Endometrial microvascular endothelial cells (primary cell): Measurements from ENCODE around the gene IREB2. TPM values are rescaled to one million over a fixed set of nuclear protein-coding genes. Genes with fewer than 3 reads are reported as not detected.

Source experiments
- in situ Hi-C: cut with HindIII; loops from 2 replicates; pipeline ENCODE4 v1.10.0; 2017; ENCODE audit warnings: low sequenced_read_pairs, low pct_unique_long_range_greater_than_20kb; ENCODE audit errors: inconsistent ontology term
- total RNA-seq: library from RNA; depleted of rRNA; stranded (reverse); fragments of >200 nt; gene quantifications from one replicate; pipeline ENCODE4 v1.2.3, GENCODE V29; 2015; ENCODE audit errors: inconsistent ontology term

The IREB2 gene, protein sequence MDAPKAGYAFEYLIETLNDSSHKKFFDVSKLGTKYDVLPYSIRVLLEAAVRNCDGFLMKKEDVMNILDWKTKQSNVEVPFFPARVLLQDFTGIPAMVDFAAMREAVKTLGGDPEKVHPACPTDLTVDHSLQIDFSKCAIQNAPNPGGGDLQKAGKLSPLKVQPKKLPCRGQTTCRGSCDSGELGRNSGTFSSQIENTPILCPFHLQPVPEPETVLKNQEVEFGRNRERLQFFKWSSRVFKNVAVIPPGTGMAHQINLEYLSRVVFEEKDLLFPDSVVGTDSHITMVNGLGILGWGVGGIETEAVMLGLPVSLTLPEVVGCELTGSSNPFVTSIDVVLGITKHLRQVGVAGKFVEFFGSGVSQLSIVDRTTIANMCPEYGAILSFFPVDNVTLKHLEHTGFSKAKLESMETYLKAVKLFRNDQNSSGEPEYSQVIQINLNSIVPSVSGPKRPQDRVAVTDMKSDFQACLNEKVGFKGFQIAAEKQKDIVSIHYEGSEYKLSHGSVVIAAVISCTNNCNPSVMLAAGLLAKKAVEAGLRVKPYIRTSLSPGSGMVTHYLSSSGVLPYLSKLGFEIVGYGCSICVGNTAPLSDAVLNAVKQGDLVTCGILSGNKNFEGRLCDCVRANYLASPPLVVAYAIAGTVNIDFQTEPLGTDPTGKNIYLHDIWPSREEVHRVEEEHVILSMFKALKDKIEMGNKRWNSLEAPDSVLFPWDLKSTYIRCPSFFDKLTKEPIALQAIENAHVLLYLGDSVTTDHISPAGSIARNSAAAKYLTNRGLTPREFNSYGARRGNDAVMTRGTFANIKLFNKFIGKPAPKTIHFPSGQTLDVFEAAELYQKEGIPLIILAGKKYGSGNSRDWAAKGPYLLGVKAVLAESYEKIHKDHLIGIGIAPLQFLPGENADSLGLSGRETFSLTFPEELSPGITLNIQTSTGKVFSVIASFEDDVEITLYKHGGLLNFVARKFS
- total RNA-seq, result 18.8 TPM

DNA sequence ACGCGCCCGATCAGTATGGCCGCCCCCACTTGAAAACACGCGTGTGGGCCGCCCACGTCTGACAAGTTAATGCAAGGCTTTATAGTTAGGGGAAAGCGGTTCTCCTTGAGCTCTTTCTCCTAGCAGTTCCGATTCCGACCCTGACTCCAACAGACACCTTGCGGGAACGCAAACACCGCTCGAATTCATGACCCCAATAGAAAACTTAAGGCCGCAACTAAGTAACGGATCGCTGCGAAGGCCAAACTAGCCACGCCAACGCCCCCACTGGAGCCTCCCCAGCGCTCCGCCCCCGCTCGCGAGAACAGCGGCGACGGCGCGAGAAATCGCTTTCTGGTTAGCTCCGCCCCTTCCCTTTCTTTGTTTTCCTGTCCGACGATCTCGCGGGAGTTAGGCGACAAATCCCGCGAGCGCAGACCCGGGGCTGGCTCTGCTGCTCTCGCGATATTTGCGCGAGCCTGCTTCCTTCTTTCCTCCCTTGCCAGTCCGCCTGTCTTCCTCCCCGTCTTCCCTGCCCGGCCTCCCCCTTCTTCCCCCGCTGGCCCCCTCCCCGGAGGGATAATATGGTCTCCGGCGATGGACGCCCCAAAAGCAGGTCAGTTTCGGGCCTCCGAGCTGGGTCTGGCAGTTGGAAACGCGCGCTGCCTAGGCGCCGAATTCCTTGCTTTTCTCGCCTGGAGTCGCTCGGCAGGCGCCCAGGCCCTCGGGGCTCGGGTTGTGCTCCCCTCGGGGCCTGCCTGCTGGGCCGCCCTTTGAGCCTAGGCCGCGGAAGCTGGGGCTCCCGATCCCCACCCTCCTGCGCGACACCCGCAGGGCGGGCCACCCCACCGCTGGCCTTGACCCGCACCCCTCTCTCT, at the start of gene IREB2:
Gene IREB2, plus strand, starts transcription at position 455 of the 857 bp plus-strand sequence. Its CDS starts 122 bp downstream, at position 577.
- in situ Hi-C loops, result no loop called here

DNA sequence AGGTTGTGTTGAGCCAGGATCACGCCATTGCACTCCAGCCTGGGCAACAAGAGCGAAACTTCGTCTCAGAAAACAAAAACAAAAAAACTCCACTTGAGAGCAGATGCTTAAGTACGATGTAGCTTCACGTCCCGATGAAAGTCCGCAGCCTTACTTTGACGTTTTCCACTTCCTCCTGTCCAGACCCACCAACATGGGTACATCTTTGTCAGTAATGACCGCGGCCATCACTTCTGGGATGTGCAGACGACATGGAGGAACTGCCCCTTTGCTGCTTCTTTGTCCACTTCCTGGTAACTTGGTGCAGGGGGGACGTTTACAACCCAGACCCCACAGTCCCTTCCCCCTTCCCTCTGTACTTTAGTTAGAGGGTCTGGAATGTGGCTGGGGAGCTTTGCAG, 49.2 kb upstream of the IREB2 start:
- in situ Hi-C loops, result no loop called here

DNA sequence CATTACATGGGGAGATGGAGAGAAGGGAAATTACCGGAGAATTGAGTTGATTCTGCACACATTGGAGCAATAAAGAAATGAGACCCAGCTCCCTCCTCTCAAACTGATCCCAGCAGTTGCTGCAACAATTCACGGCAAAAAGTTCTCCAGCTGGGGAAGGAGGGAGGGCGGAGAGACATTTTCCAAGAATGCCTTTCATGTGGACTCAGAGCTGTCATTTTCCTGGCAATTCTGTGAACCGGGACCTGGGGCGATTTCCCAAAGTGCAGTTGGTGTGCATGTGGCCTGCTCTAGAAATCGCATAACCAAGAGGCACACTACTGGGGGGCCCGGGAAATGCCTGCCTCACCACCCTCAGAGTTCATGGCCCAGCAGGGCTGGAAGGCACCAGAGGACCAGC, 48.7 kb upstream of the IREB2 start:
- in situ Hi-C loops, result no loop called here

DNA sequence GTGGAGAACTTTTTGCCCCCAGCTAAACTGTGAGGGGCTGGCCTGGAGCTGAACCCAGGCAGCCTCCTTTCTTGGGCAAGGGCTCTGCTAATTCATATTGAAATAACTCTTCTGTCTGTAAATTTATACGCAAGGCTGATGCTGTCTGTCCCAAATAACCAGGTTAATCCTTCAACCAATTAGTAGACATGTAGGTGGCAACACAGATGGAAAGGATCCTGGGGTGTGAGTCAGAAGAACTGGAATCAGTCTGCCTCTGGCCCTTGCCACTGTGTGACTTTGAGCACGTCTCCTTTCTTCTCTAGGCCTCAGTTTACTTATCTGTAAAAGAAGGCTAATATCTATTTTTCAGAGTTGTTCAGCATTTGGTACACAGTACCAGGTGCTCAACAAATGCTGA, 48.3 kb upstream of the IREB2 start:
- in situ Hi-C loops, result no loop called here

DNA sequence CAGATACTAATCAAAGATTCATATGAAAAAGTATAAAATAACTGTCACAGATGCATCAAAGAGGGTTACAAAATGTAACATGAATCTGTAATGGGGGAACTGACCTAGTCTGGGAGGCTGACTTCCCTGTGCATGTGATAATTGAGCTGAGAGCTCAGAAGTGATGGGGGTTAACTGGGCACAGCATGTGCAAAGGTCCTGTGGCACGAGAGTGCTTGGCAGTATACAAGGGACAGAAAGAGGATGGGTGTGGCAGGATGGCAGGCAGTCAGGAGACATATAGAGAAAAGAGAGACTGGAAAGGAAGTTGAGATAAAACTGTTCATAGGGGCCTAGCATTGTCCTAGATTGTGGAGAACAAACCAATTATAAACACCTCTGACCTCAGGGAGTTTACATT, 47.8 kb upstream of the IREB2 start:
- in situ Hi-C loops, result no loop called here

DNA sequence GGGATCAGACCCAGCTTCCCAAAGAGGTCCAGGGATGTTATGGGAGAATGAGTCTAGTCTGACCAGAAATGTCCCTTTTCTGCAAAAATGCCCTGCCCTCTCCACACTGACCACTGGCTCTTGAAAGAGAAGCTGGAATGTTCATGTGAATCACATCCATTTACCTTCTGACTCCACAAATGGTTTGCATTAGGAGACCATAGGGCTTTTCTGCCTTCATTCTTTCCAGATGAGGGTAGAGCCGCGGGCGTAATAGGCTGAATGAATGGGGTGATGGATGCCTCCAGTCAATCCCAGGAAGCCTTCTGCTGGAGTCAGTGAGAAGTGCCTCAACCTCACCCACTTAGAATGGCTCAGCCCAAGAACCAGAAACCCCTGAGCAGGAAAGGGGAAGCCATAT, 47.2 kb upstream of the IREB2 start:
- in situ Hi-C loops, result no loop called here

DNA sequence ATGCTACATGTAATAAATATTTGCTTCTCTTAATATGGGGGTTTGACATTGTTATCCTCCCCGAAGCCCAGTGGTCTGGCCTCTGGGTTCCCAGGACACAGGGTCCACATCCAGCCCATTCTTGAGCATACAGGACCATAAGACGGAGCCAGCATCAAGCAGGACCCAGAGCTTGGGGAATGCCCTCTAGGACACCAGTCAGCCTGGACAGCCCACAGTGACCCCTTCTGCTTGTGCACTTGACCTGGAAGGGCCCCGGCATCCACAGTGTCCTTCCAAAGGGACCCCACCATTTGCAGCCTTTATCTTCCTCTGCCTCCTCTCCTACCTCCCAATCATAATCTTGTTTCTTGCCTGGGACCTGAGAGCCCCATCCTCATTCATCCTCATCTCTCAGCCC, 46.2 kb upstream of the IREB2 start:
- in situ Hi-C loops, result no loop called here

DNA sequence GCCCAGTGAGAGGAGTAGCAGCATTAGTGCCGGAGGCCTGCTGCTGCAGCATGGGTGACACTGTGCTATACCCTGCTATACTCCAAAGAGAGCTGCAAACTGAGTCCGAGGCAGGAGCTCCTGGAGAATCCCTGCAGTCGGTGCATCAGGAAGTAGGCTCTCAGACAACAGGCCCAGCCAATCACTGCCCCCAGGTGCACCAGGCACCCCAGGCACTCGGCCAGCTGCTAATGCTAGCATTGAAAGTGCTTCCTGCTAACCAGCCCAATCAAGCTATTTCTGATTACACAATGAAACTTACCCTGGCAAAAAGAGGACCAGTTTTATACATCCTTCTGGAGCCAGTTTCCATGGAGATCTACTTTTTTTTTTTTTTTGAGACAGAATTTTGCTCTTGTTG, 45.6 kb upstream of the IREB2 start:
- in situ Hi-C loops, result no loop called here

DNA sequence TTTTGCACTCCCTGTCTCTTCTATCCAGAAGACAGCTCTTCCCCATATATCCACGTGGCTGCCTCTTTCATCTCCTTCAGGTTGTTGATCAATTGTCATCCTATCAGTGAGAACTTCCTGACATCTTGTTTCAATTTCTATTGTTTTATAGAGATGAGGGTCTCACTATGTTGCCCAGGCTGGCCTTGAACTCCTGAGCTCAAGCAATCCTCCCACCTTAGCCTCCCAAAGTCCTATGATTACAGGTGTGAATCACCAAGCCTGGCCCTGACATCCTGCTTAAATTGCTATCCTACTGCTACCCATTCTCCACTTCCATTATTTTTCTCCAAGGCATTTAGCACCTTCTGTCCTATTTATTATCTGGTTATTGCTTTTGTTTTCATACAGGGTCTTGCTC, 44.9 kb upstream of the IREB2 start:
- in situ Hi-C loops, result no loop called here

DNA sequence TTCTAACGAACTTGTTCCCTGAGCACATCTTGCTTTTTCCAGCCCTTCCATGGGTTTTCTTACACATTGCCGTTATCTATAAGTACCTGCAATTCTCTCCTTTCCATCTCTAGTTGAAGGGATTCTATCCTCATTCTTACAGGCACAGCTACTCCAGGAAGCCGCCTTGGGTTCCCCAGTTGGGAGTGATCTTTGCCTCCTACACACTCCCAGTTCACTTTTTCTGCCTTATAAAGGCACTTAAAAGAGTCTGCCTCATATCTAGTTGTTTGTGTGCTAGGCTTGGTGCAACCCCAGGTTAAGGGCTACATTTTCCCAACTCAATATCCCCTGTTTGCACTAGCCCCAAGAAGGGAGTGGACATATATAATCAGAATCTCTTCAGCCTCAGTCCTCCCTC, 44.0 kb upstream of the IREB2 start:
- in situ Hi-C loops, result no loop called here

DNA sequence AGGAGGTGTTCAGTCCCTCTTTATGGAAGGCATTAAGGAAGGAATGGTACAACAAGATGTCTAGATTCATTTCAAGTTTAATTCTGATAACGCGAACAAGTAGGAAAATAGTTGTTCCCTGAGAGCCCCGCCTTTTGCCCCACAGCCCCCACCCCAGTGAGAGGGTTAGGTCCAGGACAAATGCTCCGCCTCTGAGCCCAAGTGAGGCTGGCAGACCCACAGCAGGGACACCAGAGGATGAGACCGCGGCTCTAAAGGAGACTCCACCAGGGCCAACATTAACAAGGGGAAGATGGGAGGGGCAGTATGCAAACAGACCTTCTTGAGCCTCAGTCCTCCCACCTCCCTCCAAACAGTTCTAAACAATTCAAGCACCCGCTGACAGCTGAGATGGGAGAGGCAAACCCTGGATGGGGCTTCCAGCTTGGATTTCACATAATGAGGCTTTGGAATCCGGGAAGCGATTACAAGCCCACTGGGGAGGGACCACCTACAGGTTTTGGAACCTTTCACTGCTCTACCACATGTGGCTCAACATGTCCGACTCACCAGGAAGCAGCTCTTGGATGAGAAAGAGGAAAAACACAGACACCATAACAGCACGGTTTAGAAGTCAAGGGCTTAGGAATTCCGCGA, 42.9 kb upstream of the IREB2 start:
- in situ Hi-C loops, result no loop called here

DNA sequence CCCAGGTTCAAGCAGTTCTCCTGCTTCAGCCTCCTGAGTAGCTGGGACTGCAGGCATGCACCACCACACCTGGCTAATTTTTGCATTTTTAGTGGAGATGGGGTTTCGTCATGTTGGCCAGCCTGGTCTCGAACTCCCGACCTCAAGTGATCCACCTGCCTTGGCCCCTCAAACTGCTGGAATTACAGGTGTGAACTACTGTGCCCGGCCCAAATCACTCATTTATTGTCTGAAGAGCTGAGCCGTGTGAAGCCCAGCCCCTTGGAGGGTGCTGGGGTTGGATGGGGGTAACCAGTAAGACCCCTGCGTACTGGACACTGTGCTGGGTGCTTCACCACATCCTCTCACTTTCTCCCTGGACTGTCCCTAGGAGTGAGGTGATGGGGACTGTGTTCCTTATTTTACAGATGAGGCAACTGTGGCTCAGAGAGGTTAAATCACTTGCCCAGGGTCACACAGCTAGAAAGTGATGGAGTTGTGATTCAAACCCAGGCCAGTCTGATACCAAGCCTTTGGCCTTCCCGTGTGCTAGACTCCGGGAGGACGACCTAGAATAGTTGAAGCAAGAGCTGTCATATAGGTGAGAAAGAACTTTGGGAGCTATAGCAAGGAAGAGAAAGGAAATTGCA, 41.7 kb upstream of the IREB2 start:
- in situ Hi-C loops, result no loop called here

DNA sequence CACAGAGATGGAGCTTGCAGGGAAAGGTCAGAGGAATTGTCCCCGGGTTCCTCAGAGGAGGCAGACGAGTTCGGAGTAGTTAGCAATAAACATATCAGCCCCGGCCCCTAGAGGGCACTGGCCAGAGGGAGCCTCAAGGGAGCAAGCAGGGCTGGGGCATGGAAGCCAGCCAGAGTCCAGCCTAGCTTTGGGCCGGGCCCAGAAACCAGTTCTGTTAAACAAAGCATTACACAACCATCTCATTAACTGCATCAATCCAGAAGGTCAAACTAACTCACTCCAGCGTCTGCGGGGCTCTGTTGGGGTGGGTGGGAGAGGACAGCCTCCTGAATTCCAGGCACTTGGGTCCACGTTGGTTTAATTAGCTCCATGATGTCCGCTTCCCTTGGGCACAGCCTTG, 41.0 kb upstream of the IREB2 start:
- in situ Hi-C loops, result no loop called here

DNA sequence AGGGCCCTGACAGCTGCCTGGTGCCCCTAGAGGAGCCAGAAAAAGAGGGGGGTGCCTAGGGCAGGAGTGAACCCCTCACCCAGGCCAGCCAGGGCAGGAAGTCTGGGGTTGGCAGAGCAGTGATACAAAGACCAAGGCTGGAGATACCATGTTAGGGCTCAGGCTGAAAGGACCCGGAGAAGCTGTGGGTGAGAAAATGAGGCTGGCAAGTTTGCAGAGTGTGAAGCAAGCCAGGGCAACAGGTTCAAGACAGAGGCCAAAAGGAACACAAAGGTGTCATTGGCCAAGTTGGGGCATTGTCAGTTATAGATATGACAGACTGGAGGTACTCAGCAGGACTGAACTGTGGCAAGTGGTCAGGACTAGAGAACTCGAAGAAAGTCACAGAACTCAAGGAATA, 40.6 kb upstream of the IREB2 start:
- in situ Hi-C loops, result no loop called here

DNA sequence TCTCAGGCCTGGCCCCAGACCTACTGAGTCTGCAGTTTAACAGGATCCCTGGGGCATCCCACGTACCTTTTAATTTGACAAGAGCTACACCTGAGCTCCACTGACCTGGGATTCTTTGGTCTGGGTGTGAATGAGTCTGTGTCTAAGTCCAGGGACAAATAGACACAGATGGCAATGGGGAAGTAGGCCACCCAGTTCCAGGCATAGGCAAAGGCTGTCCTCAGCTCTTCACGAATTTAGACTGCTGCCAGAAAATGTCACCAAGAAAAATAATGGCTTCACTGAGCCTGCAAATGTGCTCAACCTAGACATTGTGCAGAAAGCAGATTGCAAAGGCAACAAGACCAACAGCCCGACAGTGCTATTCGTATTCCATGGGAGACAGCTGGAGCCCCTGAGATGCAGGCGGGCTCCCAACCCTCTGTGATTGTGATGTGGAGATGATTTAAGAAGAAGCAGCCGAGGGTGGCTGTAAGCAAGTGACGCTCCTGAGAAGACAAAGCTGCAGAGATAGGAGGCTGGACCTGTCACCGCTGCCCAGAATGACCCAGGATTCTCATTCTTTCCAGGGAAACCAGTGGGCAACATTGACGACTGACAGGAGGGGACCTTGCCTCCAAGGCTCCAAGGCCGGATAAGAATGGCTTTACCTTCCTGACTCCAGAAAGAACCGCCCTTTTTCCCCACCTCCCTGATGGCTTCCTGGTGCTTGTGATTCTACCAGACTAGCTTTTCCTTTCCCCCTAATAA, 39.8 kb upstream of the IREB2 start:
- in situ Hi-C loops, result no loop called here

DNA sequence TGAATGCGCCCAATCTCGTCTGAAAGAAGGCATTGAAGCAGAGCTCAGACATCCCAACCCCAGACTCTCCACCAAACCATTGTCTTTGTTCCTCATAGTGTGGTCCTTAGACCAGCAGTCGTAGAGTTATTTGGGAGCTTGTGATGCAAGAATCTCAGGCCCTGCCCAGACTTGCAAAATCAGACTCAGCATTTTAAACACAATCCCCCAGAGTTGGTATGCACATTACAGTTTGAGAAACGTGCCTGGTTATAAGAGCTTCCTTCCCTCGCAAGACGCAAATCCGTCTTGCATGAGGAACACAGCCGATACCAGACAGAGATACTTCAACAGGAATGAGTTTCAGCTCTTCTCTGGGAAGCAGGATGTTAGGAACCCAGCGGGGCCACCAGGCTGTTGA, 38.9 kb upstream of the IREB2 start:
- in situ Hi-C loops, result no loop called here

DNA sequence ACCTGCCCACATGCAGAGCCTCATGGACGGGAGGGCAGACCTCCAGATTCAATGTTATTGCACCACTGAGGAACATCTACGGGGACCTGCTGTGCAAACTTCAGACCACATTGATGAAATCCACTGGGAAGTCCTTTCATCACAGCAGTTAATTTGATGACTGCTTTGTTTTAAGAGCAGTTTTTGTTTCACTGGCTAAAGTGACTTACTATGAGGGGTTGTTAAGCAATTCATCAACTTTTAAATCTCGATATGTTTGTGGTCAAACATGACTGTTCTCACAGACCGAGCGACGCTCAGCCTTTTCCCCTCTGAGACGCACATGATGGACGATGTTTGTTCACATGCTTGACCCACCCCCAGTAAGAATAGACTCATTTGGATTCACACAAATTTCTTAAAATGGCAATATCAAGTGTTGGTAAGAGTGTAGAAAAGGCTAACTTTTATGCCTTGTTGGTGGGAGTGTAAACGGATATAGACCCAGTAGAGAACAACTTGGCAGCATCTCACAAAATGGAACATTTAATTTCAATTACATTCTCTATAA, 35.9 kb upstream of the IREB2 start:
- in situ Hi-C loops, result no loop called here
